NK-92 (cell line): ENCODE results near the gene TBC1D4.

Experiments
- DNase-seq: peaks from one replicate; lab custom pipeline; 2025; ENCODE audit not compliant: unreplicated experiment; lab: John Stamatoyannopoulos, UW

Gene TBC1D4

GRCh38 chr13:75482070-75482819, at the start of gene TBC1D4:
TBC1D4 (minus strand) TSS chr13:75482169; CDS start chr13:75481767, 402 bp downstream.
- DNase-seq: no peak

GRCh38 chr13:75530549-75530961, 48.6 kb upstream of the TBC1D4 start:
- no peak for DNase-seq

GRCh38 chr13:75521956-75522355, 40.0 kb upstream of the TBC1D4 start:
- no peak for DNase-seq

GRCh38 chr13:75518439-75519088, 36.6 kb upstream of the TBC1D4 start:
- no peak for DNase-seq

GRCh38 chr13:75514080-75514995, 32.4 kb upstream of the TBC1D4 start:
- DNase-seq: no peak

- DNase-seq: no peak
Measured at GRCh38 chr13:75513271-75513670, 31.3 kb upstream of the TBC1D4 start.

GRCh38 chr13:75512253-75512652, 30.3 kb upstream of the TBC1D4 start:
- no peak for DNase-seq

GRCh38 chr13:75511051-75511625, 29.2 kb upstream of the TBC1D4 start:
- DNase-seq: no peak

GRCh38 chr13:75508002-75508548, 26.1 kb upstream of the TBC1D4 start:
- no peak for DNase-seq

- DNase-seq: no peak
Measured at GRCh38 chr13:75507027-75508001, 25.3 kb upstream of the TBC1D4 start.

- no peak for DNase-seq
Measured at GRCh38 chr13:75506018-75506417, 24.0 kb upstream of the TBC1D4 start.

GRCh38 chr13:75505327-75505726, 23.4 kb upstream of the TBC1D4 start:
- no peak for DNase-seq

GRCh38 chr13:75495938-75496337, 14.0 kb upstream of the TBC1D4 start:
- no peak for DNase-seq

- no peak for DNase-seq
Measured at GRCh38 chr13:75494491-75494890, 12.5 kb upstream of the TBC1D4 start.

GRCh38 chr13:75493156-75493555, 11.2 kb upstream of the TBC1D4 start:
- DNase-seq: no peak

GRCh38 chr13:75492389-75492788, 10.4 kb upstream of the TBC1D4 start:
- no peak for DNase-seq

GRCh38 chr13:75491376-75491775, 9.4 kb upstream of the TBC1D4 start:
- no peak for DNase-seq

- DNase-seq: no peak
Measured at GRCh38 chr13:75489502-75490263, 7.7 kb upstream of the TBC1D4 start.
